Lung microvascular endothelial cell (primary cell): ENCODE measurements around the gene PAM. TPM values are rescaled to one million over a fixed set of nuclear protein-coding genes. Genes with fewer than 3 reads are reported as not detected.

Experiments used
- DNase-seq, 2 donors: peaks; one replicate each; pipeline versions ENCODE4 v3.0.0 to v3.0.0-alpha.2; 2010; ENCODE audit warnings: low read depth in 2 of 2
- total RNA-seq: library from RNA; depleted of rRNA; stranded (reverse); fragments of >200 nt; gene quantifications from 2 replicates; pipeline ENCODE4 v1.2.1, GENCODE V29; 2014

The PAM gene
- total RNA-seq, 1 donor from 2014 or later: 247 TPM

DNA sequence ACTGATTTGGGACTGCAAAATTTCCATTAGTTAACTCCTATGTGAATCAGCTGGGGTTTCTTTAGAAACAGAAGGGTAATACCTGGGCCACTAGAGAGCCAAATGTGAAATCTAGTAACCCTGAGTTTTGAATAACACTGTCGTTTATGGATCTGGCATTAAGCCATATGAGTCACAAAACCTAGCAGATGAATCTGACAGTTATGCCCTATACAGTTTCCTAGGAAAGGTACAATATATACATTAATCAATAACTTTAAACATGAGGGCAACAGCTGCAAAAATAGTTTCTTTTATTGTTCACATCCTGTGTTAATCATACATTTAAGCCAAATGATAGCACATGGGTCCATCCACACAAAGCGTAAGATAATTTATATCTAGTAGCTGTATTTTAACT is 56.9 kb downstream of the PAM start:
- peak; percentile 79 to 85 for DNase-seq

DNA sequence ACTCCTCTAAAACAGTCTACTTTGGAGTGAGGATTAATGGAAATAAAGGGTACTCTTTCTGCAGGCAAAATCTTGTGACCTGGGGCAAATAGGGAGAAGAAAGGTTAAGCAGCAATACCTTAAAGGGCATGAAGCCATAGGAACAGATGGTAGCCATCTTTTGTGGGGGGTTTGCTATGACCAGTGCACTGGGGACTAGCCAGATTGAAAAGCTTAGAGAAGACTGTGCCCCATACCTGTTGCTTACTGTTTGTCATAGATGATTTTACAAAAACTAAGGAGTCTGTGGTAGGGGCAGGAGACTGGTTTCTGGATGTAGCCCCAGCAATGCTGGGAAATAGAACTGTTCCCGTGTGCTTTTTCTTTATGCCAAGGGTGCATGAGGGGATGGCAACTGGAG is 58.6 kb downstream of the PAM start:
- no peak for DNase-seq

DNA sequence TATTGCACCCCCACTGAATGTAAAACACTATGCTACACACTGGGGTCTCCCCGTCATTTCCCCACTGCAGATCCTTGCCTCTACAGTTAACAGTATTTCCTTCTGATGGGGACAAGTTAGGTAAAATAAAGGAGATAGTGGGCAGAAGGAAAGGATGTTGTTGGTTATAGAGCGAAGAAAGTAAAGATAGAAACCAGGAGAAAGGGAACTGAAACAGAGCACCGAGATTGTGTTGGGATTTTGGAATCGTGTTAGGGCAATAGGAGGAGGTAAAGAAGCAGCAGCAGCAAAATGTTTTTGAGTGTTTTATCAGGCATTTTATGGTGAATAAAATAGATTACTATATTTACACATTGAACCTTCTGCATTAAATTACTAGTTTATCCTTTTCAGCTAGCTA is 60.0 kb downstream of the PAM start:
- DNase-seq: no peak

DNA sequence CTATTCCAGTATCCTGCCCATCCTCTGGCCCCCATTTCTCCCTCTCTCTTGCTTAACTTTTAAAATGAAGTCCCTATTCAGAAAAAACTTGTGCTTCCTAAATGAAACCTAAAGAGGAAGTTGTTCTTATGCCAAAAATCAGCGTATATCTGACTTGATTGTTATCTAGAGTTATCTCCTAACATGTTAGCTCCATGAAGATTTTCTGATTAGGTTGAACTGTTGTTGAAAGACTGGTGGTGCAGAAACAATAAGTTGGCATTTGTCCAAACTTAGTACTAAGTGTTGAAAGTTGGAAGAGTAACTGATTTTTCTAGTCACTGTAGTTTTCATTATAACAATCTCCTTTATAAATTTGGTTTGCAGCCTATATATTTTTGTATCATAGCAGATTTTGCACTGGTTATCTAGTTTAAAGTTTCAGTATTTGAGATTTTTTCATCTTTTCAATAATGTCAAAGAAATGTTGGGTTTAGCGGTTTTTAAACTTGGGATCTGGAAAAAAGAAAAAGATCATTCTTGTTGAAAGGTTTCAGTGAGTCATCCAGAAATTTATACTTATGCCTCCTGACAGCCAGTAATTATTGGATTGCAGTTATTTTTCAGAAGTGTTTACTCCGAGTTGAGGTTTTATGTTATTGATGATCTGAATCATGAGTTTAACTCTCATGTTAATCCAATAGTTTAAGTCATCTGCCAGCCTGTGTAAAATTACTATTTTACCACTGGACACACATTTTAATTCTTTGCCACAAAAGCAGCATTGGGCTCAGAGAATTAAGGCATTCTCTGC is 60.6 kb downstream of the PAM start:
- peak; percentile 70 to 76 for DNase-seq

DNA sequence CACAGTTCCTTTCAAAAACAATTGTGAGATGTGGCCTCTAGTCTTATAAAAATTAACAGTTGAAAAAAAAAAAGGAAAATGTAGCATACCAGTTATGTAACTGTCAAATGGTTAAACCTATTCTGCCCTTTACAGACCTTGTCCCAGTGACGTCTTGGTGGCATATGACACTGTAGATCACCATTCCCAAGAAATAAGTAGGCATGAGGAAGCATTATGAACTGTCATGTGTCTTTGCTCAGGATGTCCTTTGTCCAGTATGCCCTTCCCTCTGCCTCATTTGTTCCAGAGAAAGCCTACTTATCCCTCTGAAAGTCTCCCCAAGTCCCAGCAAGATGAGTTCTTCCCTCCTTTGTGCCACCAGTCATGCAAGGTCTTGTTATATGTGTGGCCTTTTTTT is 63.2 kb downstream of the PAM start:
- no peak for DNase-seq

DNA sequence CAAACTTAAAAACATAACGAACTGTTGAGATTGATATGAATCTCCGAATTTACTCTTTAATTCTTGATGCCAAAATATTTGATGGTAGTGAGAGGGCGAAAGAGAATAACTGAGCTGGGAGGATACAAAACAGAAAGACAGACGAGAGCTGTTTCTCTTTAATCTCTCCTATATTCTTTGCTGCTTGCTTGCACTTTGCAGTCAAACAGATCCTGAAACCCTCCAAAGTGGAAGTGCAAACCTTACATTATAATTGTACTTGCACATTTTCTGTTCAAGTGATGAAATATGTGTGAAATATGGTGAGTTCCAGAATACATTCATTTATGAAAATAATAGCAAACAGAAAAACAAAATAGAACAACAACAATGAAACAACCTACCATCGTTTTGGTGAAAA is 63.8 kb downstream of the PAM start:
- no peak for DNase-seq

DNA sequence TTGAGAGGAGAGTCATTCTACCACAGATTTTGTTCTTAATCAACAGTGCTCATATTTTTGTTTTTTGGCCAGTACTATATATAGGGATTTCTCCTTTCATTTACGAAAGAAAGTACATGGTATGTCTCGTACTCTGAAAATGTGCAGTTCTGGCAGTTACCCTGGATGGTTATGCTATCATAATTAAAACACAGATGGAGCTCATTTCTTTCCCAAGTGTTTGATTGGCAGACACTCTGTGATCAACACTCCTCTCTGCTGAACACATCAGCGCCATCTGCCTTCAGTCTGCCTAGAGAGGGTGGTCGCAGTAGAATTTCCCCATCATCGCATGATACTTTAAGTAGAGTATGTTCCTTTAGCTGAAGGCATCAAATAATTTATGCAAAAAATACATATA is 64.5 kb downstream of the PAM start:
- no peak for DNase-seq

DNA sequence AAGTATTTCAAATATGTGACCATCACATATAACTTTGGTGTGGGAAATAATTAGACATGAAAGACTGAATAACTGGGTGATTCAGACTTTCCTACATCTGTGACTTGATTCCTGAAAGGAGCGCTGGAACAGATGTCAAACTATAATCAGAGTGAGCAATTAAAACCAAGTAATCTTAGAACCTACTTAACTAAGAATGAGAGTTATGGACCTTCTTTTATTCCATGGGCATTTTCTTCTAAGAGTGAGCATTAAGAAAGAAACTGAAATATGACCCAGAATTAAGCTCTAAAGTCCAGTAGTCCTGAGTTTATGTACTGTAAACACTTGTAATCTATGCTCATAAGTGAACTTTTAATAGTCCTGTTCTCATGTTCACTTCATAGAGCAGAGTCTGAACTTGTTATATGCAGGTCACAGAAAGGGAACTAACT is 68.4 kb downstream of the PAM start:
- DNase-seq: peak; percentile 21 to 73

DNA sequence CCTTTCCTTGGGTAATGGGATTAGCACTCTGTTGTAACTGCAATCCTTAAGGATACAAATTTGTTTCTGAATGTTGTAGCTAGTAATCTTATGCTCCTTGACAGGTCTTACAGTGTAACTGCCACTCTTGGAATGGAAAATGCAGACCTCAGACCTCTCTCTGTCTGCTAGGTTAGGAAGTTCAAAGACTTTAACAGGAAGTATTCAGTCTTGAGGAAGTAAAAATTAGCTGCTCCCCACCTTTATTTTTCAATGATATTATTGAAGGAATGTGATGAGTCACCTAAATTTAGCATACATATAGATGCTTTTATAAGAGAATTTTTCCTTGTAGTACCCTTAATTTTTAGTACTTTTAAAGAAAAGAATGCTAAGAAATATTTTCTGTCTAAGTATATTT is 71.5 kb downstream of the PAM start:
- peak in 1 of 2 donors; percentile 24 for DNase-seq

DNA sequence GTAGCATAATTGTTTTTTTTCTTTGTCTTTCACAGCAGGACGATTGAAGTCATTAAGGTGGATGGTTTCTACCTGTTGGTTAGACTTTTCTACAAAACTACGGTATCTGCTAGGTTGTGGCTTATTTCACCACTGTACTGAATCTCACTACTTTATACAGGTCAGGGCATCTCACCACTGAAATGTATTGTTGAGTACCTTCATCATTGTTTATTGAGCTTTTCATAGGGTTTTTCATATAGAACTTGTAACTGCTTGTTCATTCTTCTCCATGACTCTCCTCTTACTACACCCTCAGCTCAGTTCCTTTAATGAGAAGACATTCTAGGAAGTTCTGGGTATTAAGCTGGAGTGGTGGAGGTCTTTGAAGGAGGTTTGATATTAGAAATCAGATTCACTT is 75.1 kb downstream of the PAM start:
- no peak for DNase-seq

DNA sequence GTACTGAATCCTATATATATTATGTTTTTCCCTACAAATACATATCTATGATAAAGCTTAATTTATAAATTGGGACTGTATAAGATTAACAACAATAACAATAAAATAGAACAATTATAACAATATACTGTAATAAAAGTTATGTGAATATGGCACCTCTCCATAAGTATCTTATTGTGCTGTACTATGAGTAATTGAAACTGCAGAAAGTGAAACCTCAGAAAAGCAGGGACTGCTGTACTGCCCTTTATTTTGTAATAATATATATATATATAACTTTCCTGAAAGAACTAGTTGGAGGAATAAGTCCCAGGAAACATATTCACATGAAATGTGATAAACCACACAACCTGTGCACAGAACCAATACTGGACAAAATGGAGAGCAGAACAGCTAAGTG is 77.3 kb downstream of the PAM start:
- peak in 1 of 2 donors; percentile 5 for DNase-seq

DNA sequence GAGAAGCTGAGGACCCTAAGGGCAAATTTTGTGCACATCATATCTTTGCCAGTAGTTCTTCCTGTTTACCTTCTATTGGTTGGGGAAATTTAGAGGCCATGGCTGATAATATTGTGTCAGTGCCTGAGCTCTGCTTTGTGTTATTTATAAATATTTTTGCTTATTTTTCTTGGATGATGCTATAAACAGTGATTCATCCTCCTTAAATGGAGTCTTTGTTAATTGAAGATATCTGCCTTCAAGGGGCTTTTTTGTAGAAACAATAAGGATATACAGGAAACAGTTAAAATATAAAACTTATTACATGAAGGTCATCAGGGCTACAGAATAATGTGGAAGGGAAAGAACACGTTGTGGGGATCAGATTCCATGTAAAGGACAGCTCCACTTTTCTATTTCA is 78.0 kb downstream of the PAM start:
- no peak for DNase-seq

DNA sequence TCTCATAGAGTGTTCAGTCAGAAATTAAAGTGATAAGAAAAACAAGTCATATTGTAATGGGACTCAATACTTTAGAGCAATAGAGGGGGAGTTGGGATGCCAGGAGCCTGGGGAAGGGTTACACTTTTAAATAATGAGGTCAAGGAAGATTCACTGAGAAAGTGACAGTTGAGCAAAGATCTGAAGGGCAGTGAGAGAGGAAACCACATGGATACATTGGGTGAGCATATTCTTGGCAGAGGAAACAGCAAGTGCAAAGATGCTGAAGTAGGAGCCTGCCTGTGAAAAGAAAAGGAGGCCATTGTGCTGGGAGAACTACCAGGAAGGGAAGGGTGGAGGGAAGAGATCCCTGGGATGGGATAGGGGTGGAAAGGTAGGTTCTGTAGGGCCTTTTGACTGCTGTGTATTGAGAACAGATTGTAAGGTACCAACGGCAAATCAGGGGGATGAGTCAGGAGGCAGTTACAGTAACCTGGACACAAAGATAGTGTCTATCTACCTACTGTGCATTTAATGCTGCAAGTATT is 79.4 kb downstream of the PAM start:
- DNase-seq: no peak

DNA sequence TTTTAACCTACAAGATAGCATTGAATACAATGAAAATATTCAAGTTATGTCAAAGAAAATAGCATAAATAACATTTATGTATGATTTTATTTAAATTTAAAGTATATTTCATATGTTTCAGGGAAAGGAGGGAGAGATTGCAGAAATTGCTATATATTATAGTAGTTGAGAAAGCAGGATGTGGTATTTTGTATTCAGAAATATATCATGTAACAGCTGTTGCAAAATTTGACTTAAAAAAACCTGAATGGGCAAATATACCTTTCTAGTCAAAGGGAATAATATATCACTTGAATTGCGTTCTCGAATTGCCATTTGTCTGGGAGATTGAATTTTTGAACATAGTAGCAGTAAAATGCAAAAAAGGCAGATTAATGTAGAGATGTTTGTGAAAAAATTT is 80.6 kb downstream of the PAM start:
- no peak for DNase-seq

DNA sequence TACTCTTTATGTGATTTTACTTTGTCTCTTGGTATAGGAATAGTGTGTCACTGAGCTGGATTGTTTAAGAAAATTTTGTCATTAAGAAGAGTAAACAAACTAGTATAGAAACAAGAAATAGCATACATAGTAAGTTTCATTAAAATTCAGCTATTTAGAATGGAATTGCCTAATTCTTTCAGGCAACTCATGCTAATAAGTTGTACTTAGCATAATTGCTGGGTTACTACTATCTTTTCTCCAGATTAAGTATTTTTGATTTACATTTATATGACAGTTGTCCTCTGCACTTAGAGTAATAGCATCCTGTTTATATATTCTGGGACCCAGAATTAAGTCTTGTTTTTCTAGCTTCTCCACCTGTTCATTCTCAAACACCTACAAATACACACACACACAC is 85.9 kb downstream of the PAM start:
- no peak for DNase-seq

DNA sequence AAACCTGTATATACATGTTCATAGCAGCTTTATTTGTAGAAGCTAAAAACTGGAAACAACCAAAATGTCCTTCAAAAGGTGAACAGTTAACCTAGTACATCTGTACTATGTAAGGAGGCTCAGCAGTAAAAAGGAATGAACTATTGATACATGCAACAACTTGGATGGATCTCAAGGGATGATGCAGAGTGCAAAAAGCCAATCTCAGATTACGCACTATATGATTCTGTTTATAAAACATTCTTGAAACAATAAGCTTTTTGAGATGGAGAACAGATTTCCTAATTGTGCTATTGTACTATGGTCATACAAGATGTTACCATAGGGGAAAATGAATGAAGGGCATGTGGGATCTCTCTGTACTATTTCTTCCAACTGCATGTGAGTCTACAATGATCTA is 88.9 kb downstream of the PAM start:
- DNase-seq: no peak

DNA sequence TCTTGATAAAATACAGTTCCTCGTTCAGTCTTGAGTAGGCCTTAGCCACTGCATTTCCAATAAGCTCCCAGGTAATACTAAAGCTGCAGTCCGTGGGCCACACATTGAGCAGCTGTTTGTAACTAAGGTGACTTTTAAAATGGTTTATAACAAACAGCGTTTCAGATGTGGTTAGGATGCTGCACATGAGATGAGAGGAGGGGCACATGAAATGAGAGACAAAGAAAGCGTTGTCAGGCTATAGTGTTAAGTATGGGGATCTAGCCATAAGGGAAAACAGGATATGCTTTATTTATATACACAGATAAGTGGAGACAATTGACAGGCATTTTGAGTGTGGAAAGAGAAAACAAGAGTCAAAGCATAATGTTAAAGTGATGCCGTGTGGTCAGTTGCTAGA is 89.9 kb downstream of the PAM start:
- DNase-seq: no peak

DNA sequence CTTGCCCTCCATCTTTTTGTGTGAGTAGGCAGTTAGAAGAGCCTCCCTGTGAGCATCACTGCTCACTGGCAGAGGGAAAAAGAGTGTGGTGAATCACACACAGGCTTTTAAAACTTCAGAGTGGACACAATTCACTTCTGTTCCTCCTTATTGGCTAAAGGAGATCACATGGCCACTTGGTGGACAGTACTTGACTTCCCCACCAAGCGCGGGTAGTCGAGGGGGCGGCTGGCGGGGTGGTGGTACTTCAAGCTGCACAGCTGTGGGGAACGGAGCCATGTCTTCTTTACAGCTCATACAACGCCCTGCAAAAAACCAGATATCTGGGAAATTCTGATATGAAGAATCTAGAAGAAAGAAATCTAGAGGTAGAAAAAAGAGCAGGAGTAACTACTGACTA is 95.4 kb downstream of the PAM start:
- DNase-seq: no peak

DNA sequence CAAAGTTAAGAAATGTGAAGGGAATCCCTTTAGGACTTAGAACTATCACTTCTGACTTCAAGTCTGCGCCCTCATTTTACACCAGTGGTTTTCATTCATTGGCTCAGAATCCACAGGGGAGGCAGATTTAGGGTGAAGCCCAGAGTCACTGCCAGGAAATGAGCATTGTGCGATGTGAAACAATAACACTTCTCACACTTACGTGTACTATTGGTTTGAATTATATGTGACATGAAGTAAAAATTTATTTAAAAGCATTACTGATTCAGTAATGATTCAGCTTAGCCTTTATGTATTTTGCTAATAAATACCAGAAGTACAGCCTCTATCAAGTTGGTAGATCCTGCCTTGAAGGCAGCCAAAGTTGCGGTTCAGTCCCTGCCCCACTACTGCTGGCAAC is 98.6 kb downstream of the PAM start:
- peak; percentile 32 to 50 for DNase-seq

DNA sequence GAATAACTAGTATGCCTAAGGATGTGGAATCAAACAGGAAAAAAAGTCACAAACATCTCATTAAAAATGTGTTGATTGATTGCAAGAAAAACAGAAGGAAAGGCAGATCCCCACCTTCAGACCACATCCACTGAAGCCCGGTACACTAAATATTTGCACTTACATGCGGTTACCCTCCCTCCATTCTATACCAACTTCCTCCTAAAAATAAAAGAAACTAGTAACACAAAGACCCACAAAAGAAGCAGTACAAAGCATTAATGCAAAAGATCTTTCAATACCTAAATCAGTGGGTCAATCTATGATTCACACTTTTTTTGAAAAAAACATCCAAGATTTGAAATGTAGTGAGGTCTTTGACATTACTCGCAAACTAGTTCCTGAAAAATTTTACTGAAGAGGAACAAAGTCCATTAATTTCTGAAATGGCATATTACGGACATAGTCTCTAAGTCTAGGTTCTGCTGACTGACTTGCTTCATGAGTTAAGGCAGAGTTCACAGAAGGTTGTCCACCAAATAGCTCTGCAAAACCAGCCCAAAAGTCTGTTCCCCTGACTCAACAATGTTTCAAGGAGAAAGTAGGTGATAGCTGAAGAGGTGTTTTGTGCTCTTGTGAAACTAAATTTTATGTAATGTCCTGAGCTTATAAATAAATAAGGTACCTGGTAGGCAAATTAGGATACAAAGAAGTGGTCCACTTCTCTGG is 100.7 kb downstream of the PAM start:
- DNase-seq: no peak

DNA sequence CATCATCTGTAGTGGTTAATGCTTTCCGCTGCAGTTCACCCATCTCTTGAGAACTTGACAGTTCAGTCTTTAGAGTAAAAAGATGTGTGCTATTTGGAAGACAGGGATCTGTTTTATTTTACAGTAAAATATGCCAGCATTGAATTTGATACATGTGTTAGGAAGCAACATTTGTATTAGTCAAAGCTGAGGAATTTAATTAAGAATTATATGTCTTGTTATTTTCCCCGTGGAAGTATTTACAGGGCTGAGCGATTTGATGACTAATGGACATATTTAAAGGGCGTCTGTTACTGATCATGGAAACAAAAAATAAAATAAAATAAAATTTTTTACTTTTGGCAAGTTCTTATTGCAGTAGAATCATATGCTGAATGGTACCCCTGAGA is 101.3 kb downstream of the PAM start:
- DNase-seq: peak in 1 of 2 donors; percentile 56

DNA sequence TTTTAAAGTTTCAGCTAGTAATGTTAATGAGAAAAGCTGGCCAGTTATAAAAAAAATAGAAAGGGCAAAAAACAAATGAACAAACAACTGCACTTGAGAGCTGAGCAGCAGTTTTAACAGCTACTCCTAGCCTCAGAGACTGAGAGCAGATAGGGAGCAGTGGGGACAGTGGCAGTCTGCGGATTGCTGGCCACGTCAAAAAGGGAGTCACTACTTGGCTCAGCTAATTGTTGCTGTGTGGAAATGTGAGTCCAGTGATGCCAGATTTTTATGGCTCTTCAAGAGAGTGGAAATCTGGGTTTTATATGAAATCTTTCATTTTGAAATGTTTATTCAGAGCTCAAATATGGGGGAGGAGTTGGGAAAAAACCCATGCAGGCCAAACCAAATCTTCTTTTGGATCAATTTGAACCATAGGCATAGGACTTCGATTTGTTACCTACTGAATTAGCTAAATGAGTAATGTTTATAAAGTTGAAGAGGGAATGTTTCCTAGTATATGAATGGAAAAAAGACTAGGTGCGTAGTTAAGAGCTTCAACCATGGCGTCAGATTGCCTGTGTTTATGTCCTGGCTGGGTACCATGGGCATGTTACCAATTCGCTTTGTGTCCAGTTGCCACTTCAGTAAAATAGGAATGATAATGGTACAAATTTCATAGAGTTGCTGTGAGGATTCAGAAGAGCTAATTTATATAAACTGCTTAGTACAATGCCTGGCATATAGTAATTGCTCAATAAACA is 102.1 kb downstream of the PAM start:
- peak in 1 of 2 donors; percentile 19 for DNase-seq
